GM23338 (cell line): Measurements from ENCODE around the gene DIO3. TPM values are rescaled to one million over a fixed set of nuclear protein-coding genes. Genes with fewer than 3 reads are reported as not detected.

ENCODE experiments used
- ATAC-seq: fragments of 200-7000 bp; cut with Tn5 transposase; 3 replicates; pipeline ENCODE4 v1.9.1; 2020
- DNase-seq: peaks from one replicate; pipeline ENCODE4 v3.0.0-alpha.2; 2015; ENCODE audit warnings: low spot score
- H2AFZ ChIP-seq: fragments of 200-600 bp; sonication (generic); 2 replicates; pipeline ENCODE4 v1.8.0; 2016; ENCODE audit warnings: antibody characterized with exemption, mild to moderate bottlenecking, moderate library complexity
- H3F3A ChIP-seq: fragments of 200-600 bp; sonication (generic); replicated peaks from 2 replicates; pipeline ENCODE4 v1.8.0; 2017; ENCODE audit warnings: antibody characterized with exemption, mixed run types, low read depth
- H3K27ac ChIP-seq: fragments of 200-600 bp; sonication (generic); 2 replicates; pipeline ENCODE4 v1.6.1; 2016; ENCODE audit warnings: low read depth
- H3K27me3 ChIP-seq: fragments of 200-600 bp; sonication (generic); 2 replicates; pipeline ENCODE4 v1.8.0; 2016; ENCODE audit warnings: mild to moderate bottlenecking, mixed run types, moderate library complexity; ENCODE audit not compliant: insufficient read depth
- H3K36me3 ChIP-seq: fragments of 200-600 bp; sonication (generic); 2 replicates; pipeline ENCODE4 v1.8.0; 2016; ENCODE audit warnings: mild to moderate bottlenecking; ENCODE audit not compliant: insufficient read depth
- H3K4me1 ChIP-seq: fragments of 200-600 bp; sonication (generic); 2 replicates; pipeline ENCODE4 v1.8.0; 2016; ENCODE audit warnings: mild to moderate bottlenecking, moderate library complexity; ENCODE audit not compliant: insufficient read depth
- H3K4me2 ChIP-seq: fragments of 200-600 bp; sonication (generic); 2 replicates; pipeline ENCODE4 v1.7.1; 2017; ENCODE audit warnings: mixed run types
- H3K4me3 ChIP-seq: fragments of 200-600 bp; sonication (generic); 2 replicates; pipeline ENCODE4 v1.6.1; 2016; ENCODE audit warnings: mixed run types
- H3K79me2 ChIP-seq: fragments of 200-600 bp; sonication (generic); replicated peaks from 2 replicates; pipeline ENCODE4 v1.8.0; 2017; ENCODE audit warnings: mild to moderate bottlenecking; ENCODE audit not compliant: insufficient read depth
- H3K9me2 ChIP-seq: fragments of 200-600 bp; sonication (generic); 2 replicates; pipeline ENCODE4 v1.8.0; 2017; ENCODE audit not compliant: insufficient read depth
- H4K20me1 ChIP-seq: fragments of 200-600 bp; sonication (generic); replicated peaks from 2 replicates; pipeline ENCODE4 v1.8.0; 2017; ENCODE audit warnings: mild to moderate bottlenecking; ENCODE audit not compliant: insufficient read depth
- H3K27ac Mint-ChIP-seq: 2 replicates; pipeline ENCODE4 v1.8.0; 2020; ENCODE audit warnings: inconsistent platforms, mild to moderate bottlenecking, moderate library complexity, mixed read lengths
- H3K27me3 Mint-ChIP-seq: 3 replicates; pipeline ENCODE4 v1.8.0; 2022; ENCODE audit warnings: low read depth, mild to moderate bottlenecking, moderate library complexity, mixed read lengths, inconsistent platforms; ENCODE audit not compliant: insufficient read depth, poor library complexity
- H3K36me3 Mint-ChIP-seq: 3 replicates; pipeline ENCODE4 v1.8.0; 2021; ENCODE audit warnings: low read depth, mild to moderate bottlenecking, inconsistent platforms, moderate library complexity, mixed read lengths
- H3K4me1 Mint-ChIP-seq: 3 replicates; pipeline ENCODE4 v1.8.0; 2020; ENCODE audit warnings: mild to moderate bottlenecking, inconsistent platforms, mixed read lengths
- H3K4me3 Mint-ChIP-seq: 3 replicates; pipeline ENCODE4 v1.8.0; 2021; ENCODE audit warnings: moderate library complexity, mild to moderate bottlenecking, inconsistent platforms, mixed read lengths
- H3K9me3 Mint-ChIP-seq: 3 replicates; pipeline ENCODE4 v1.8.0; 2020; ENCODE audit warnings: moderate library complexity, mild to moderate bottlenecking, inconsistent platforms, mixed read lengths
- CREB1 ChIP-seq: fragments of 250-450 bp; sonication (Bioruptor Pico); IDR thresholded peaks from 2 replicates; pipeline ENCODE4 v1.5.0; 2020; ENCODE audit warnings: low read depth, mild to moderate bottlenecking, moderate library complexity
- CTCF ChIP-seq, 2 experiments: fragments of 200-600 bp in 1 of 2; sonication (generic) in 1 of 2; conservative IDR thresholded peaks; 2 replicates each; pipeline versions ENCODE4 v1.5.1 to v1.6.1; 2016 to 2017; ENCODE audit warnings: antibody characterized with exemption in 2 of 2, low read depth in 2 of 2, mild to moderate bottlenecking in 2 of 2, moderate library complexity in 1 of 2
- ETS1 ChIP-seq: IDR thresholded peaks from 2 replicates; pipeline ENCODE4 v1.6.1; 2016; ENCODE audit warnings: antibody characterized with exemption
- EZH2phosphoT487 ChIP-seq: fragments of 200-600 bp; sonication (generic); IDR thresholded peaks from one replicate; pipeline ENCODE4 v1.8.1; 2018; ENCODE audit warnings: antibody characterized with exemption; ENCODE audit not compliant: unreplicated experiment
- JUNB ChIP-seq: IDR thresholded peaks from one replicate; pipeline ENCODE4 v1.6.1; 2016; ENCODE audit warnings: antibody characterized with exemption; ENCODE audit not compliant: unreplicated experiment
- NANOG ChIP-seq: IDR thresholded peaks from 2 replicates; pipeline ENCODE4 v1.6.1; 2016; ENCODE audit warnings: antibody characterized with exemption, borderline replicate concordance
- POLR2AphosphoS5 ChIP-seq: IDR thresholded peaks from 2 replicates; pipeline ENCODE4 v1.6.1; 2016; ENCODE audit warnings: antibody characterized with exemption, low read depth
- STAT1 ChIP-seq: IDR thresholded peaks from one replicate; pipeline ENCODE4 v1.6.1; 2016; ENCODE audit warnings: antibody characterized with exemption; ENCODE audit not compliant: unreplicated experiment
- ZNF114 ChIP-seq: fragments of 250-450 bp; sonication (Bioruptor Pico); IDR thresholded peaks from 2 replicates; pipeline ENCODE4 v1.5.0; 2020; ENCODE audit warnings: mild to moderate bottlenecking, moderate library complexity
- ZNF331 ChIP-seq: fragments of 250-450 bp; sonication (Bioruptor Pico); IDR thresholded peaks from 2 replicates; pipeline ENCODE4 v1.5.0; 2020; ENCODE audit warnings: low read depth, mild to moderate bottlenecking, moderate library complexity
- polyA plus RNA-seq: library from polyadenylated mRNA; unstranded; fragments of >200 nt; fragmentation: Nextera tagmentation; extraction: Ambion mirVana; gene quantifications from 2 replicates; pipeline ENCODE4 v1.2.1, GENCODE V29; 2016
- total RNA-seq: library from RNA; depleted of rRNA; stranded (reverse); fragments of >200 nt; shearing (Covaris generic); gene quantifications from 2 replicates; pipeline ENCODE4 v1.2.3, GENCODE V29; 2014
- TF ChIP-seq, protein P1 (sequence below): IDR thresholded peaks from one replicate; pipeline ENCODE4 v1.6.1; 2018; ENCODE audit warnings: antibody characterized with exemption; ENCODE audit not compliant: unreplicated experiment

DIO3 gene
- total and polyA plus RNA-seq, 2 experiments from 2014 or later = 0.10 to 0.28 TPM

DNA sequence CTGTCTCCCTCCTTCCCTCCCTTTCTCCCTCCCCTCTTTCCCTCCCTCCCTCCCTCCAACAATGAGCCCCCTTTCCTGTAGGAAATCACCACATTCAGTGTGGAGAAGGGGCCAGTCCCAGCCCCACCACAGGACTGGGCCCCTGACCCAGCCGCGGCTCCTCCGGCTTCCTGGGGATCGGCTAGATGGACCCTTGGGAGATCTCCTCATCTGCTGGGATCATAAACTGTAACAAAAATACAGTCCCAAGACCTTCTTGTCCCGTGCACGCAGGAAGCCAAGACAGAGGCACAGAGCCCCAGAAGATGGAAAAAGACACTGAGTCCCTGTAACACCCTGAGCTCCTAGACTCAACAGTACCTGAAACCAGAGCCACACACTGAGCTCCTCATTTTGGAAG is 23.9 kb downstream of the DIO3 start:
- Mint-ChIP-seq H3K36me3 (no peaks in the 10 kb centered on the region), H3K9me3 (no peaks in the 10 kb centered on the region), H3K27ac (no peak overlapping the region), H3K4me3 (no peak overlapping the region), H3K4me1 (no peaks in the 10 kb centered on the region; the same call in 2 of the 3 replicates), H3K27me3 (peaks cover 3% of the 10 kb centered on the region)
- Histone ChIP-seq H3K27me3 (no peaks in the 10 kb centered on the region), H3F3A (no peaks in the 10 kb centered on the region), H3K4me1 (no peaks in the 10 kb centered on the region), H3K36me3 (no peaks in the 10 kb centered on the region), H3K79me2 (no peaks in the 10 kb centered on the region), H3K27ac (no peak overlapping the region), H3K4me2 (no peak overlapping the region), H2AFZ (no peak overlapping the region), H4K20me1 (no peaks in the 10 kb centered on the region), H3K9me2 (no peaks in the 10 kb centered on the region), H3K4me3 (no peak overlapping the region)
- no peak for DNase-seq
- TF ChIP-seq ETS1 (no peak), POLR2AphosphoS5 (no peak), EZH2phosphoT487 (no peak), CTCF (conservative IDR thresholded peaks at IDR 0.05; ENCODE audit: low read depth in 2 of 2) (no peak), NANOG (no peak)
- TF ChIP-seq, protein P1, sequence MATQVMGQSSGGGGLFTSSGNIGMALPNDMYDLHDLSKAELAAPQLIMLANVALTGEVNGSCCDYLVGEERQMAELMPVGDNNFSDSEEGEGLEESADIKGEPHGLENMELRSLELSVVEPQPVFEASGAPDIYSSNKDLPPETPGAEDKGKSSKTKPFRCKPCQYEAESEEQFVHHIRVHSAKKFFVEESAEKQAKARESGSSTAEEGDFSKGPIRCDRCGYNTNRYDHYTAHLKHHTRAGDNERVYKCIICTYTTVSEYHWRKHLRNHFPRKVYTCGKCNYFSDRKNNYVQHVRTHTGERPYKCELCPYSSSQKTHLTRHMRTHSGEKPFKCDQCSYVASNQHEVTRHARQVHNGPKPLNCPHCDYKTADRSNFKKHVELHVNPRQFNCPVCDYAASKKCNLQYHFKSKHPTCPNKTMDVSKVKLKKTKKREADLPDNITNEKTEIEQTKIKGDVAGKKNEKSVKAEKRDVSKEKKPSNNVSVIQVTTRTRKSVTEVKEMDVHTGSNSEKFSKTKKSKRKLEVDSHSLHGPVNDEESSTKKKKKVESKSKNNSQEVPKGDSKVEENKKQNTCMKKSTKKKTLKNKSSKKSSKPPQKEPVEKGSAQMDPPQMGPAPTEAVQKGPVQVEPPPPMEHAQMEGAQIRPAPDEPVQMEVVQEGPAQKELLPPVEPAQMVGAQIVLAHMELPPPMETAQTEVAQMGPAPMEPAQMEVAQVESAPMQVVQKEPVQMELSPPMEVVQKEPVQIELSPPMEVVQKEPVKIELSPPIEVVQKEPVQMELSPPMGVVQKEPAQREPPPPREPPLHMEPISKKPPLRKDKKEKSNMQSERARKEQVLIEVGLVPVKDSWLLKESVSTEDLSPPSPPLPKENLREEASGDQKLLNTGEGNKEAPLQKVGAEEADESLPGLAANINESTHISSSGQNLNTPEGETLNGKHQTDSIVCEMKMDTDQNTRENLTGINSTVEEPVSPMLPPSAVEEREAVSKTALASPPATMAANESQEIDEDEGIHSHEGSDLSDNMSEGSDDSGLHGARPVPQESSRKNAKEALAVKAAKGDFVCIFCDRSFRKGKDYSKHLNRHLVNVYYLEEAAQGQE = no peak
- no peak for ATAC-seq

- no peak for ATAC-seq
- H3K4me1 ChIP-seq = no peaks in the 10 kb centered on the region
- DNase-seq = no peak
- H2AFZ ChIP-seq = no peak overlapping the region
- H3K4me2 ChIP-seq = no peak overlapping the region
- H3K36me3 ChIP-seq = no peaks in the 10 kb centered on the region
- H3K79me2 ChIP-seq = no peaks in the 10 kb centered on the region
- Mint-ChIP-seq H3K9me3 (no peaks in the 10 kb centered on the region), H3K36me3 (no peaks in the 10 kb centered on the region), H3K27me3 (peaks cover 4% of the 10 kb centered on the region), H3K4me1 (no peaks in the 10 kb centered on the region; the same call in 2 of the 3 replicates), H3K27ac (no peak overlapping the region), H3K4me3 (no peak overlapping the region)
- H3K27me3 ChIP-seq = no peaks in the 10 kb centered on the region
- no peaks in the 10 kb centered on the region for H4K20me1 ChIP-seq
- H3K9me2 ChIP-seq = no peaks in the 10 kb centered on the region
- H3K4me3 ChIP-seq = no peak overlapping the region
- no peaks in the 10 kb centered on the region for H3F3A ChIP-seq
- no peak overlapping the region for H3K27ac ChIP-seq
- no peak for TF ChIP-seq STAT1
- TF ChIP-seq ZNF114 = no peak
- no peak for TF ChIP-seq ZNF331 (CRISPR knock-in tag)
- TF ChIP-seq, protein P1 = no peak
- TF ChIP-seq POLR2AphosphoS5 = no peak
- TF ChIP-seq CREB1 (CRISPR knock-in tag) = no peak
- no peak for TF ChIP-seq ETS1
- TF ChIP-seq EZH2phosphoT487 = no peak
- no peak for TF ChIP-seq NANOG
- TF ChIP-seq JUNB = no peak
These were observed 25.5 kb downstream of the DIO3 start for GRCh38 chr14:101586531-101587430.
